Activated naive CD4-positive, alpha-beta T cell (primary cell): ENCODE results near the gene GRM2.
A peak's percentile ranks its signal among the peaks of the same experiment; 100 is the strongest.

Experiments used
- DNase-seq, 4 experiments: peaks; one replicate each; lab custom pipeline; 2025; lab: John Stamatoyannopoulos, UW

The GRM2 gene

DNA sequence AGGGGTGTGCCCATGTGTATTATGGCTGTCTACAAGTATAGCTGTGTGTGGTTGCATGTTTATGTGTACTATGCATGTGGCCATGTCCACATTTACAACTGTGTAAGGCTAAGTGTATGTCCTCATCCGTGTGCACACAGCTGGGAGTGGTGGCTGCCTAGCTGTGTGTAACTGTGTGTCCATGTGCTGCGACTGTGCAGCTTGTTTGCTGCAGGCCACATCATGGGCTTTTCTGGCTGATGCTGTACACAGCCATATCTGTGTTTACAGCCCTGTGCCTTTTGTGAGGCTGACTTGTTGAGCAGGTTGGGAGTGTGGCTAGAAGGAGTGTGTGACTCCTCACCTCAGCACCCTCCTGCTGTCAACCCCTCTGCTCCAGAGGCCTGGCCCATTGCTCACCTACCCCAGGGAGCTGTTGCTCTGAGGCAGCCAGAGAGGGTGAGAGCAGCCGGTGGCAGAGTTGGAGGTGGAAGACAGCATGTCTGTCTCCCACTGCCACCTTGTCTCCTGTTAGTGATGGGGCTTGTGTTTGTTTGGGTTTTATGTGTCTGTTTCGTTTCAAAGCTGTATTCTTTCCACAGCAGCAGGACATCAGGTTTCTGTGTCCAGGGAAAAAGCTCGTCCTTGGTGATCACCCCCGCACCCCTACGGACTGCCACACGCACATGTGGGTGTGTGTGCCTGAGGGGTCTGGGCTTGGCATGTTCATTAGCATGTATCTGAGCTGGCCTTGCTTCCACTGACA lies 1.4 kb upstream of the GRM2 start:
- no peak for DNase-seq

DNA sequence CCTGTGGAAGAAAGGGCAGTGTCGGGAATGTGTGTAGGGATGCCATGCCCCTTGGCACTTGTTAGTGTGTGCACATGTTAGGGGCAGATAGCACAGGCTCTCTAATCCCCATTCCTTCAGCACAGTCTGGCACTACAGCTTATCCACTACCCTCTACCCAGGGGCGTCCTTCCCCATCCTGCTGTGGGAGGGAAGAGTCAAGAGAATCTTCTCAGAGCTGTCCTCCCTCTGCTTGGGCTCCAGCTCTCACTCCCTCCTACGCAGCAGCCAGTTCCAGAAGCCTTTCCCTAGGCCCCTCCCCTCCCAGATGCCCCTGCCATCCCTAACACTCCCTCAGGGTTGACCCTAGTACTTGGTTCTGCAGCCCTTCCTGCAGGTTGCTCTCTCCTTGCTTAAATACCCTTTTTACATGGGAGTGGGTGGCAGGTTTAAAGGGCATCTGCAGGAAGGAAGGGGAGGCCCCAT lies 815 bp upstream of the GRM2 start:
- no peak for DNase-seq

DNA sequence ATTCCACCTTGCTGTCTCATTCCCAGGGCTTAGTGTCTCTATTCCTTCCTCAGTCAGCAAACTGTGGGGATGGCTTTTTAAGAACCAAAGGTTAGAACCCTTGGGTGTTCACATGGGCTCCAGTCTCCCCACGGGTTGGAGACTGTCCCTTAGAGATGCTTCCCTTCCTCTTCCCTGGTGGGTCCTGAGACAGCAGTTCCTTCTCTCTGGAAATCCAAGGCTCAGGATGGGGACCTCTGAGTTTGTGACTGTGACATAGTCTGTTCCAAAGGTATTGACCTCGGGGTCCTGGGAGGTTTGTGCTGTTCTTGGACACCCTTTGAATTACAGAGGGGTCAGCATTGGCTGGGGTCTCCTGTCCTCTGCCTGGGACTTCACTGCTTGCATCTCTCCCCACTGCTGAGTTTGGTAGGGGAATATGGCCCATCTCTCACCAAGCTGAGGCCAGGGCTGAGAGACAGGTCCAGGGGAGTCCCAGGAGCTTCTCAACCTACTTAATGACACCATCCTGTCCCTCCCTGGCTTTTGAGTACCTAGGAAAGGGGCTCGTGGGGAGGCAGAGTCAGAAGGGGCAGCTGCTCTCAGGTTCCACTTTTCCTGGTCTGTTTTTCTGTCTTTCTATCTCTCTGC lies 1.5 kb downstream of the GRM2 start:
- no peak for DNase-seq

DNA sequence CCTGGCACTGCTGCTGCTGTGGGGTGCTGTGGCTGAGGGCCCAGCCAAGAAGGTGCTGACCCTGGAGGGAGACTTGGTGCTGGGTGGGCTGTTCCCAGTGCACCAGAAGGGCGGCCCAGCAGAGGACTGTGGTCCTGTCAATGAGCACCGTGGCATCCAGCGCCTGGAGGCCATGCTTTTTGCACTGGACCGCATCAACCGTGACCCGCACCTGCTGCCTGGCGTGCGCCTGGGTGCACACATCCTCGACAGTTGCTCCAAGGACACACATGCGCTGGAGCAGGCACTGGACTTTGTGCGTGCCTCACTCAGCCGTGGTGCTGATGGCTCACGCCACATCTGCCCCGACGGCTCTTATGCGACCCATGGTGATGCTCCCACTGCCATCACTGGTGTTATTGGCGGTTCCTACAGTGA lies 2.1 kb downstream of the GRM2 start:
- no peak for DNase-seq

DNA sequence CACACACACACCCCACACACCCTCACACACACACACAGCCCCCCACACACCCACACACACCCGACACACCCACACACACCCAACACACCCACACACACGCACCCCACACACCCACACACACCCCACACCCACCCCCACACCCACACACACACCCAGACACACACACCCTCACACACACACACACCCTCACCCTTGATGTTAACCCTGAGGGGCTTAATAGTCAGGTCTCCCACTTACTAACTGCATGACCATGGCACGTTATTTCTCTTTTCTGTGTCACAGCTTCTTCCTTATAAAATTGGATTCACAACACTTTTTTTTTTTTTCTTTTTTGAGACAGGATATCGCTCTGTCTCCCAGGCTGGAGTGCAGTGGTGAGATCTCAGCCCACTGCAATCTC lies 2.8 kb downstream of the GRM2 start:
- DNase-seq, result no peak

DNA sequence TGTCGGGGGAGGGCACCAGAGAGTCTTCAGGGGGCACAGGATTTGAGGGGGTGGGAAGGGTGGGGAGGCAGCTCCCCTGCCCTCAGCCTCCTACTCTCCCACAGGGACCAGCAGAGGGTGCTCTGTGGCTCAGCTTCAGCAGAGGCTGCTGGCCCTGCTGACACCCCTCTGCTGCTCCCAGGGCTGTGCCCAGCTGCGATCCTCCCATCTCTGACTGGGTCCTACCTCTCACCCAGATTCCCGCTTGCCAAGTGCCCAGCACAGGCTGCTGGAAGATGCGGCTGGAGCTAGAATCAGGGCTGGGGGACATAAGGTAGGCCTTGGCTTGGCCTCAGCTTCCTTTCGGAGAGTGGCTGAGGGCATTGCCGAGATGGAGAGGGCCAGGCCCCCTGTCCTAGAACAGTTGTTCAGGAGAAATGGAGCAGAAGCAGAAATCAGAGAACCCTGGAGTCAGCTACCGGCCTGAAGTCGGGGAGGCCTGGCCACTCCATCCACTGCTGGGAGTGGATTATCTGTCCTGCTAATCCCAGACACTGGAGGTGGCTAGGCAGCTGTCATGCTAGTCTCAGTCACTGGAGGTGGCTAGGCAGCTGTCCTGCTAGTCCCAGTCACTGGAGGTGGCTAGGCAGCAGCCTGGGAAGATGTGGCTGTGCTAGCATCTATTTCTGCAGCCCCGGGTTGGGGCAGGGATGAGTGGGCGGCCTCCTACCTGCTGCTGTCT lies 3.9 kb downstream of the GRM2 start:
- no peak for DNase-seq

DNA sequence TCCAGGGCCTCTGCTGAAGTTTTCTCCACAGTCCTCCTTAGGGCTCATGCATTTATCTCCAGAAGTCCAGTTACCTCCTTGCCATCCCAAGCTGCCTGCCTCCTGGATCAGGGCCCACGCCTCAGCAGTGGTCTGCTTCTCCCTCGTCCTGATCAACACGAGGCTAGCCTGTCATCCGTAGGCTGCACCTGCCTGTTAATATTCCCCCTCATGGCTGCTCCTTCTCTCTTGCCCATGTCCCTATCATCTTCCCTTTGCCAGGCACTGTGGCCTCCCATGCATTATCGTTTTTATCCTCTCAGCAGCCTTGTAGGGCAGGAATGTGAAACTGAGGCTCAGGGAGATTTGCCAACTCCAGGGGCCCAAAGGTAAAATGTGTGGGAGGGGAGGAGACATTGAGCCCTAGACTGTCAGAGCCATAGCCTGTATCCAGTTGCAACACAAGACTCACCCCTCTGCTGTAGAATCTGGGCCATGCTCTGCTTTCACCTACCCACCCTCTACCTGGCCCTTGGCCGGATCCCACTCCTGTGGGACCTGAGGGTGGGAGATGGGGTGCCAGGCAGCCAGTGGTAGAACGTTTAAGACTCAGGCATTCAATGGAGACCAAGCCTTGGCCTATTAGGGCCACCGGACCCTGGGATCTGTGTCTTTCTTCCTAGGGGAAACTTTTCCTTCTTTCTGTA lies 4.6 kb downstream of the GRM2 start:
- DNase-seq, result no peak

DNA sequence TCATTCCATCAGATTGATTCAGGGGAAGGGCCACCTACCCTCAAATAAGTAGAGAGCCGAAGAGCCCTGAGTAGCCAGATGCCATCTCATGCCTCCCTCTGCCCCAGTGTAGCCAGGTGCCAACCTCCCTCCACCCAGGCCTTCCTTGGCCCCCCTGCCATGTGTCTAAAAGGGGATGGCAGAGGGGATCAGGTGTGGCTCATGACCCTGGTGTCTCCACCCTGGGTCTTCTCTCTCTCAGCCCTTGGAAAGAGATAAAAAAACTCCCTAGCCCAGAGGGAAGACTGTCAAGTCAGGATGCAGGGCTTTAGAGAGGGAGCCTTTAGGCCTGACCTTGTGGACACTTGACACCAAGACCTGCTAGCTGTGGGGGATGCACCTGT lies 5.2 kb downstream of the GRM2 start:
- DNase-seq, result no peak

DNA sequence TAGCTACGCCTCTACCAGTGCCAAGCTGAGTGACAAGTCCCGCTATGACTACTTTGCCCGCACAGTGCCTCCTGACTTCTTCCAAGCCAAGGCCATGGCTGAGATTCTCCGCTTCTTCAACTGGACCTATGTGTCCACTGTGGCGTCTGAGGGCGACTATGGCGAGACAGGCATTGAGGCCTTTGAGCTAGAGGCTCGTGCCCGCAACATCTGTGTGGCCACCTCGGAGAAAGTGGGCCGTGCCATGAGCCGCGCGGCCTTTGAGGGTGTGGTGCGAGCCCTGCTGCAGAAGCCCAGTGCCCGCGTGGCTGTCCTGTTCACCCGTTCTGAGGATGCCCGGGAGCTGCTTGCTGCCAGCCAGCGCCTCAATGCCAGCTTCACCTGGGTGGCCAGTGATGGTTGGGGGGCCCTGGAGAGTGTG lies 5.7 kb downstream of the GRM2 start:
- no peak for DNase-seq

DNA sequence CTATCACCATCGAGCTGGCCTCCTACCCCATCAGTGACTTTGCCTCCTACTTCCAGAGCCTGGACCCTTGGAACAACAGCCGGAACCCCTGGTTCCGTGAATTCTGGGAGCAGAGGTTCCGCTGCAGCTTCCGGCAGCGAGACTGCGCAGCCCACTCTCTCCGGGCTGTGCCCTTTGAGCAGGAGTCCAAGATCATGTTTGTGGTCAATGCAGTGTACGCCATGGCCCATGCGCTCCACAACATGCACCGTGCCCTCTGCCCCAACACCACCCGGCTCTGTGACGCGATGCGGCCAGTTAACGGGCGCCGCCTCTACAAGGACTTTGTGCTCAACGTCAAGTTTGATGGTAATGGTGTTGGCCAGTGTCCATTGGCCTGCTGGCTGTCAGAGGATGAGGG lies 6.1 kb downstream of the GRM2 start:
- DNase-seq, result no peak

DNA sequence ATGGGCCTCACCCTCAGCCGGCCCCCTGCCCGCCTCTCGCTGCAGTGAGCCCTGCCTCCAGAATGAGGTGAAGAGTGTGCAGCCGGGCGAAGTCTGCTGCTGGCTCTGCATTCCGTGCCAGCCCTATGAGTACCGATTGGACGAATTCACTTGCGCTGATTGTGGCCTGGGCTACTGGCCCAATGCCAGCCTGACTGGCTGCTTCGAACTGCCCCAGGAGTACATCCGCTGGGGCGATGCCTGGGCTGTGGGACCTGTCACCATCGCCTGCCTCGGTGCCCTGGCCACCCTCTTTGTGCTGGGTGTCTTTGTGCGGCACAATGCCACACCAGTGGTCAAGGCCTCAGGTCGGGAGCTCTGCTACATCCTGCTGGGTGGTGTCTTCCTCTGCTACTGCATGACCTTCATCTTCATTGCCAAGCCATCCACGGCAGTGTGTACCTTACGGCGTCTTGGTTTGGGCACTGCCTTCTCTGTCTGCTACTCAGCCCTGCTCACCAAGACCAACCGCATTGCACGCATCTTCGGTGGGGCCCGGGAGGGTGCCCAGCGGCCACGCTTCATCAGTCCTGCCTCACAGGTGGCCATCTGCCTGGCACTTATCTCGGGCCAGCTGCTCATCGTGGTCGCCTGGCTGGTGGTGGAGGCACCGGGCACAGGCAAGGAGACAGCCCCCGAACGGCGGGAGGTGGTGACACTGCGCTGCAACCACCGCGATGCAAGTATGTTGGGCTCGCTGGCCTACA lies 8.5 kb downstream of the GRM2 start:
- no peak for DNase-seq

DNA sequence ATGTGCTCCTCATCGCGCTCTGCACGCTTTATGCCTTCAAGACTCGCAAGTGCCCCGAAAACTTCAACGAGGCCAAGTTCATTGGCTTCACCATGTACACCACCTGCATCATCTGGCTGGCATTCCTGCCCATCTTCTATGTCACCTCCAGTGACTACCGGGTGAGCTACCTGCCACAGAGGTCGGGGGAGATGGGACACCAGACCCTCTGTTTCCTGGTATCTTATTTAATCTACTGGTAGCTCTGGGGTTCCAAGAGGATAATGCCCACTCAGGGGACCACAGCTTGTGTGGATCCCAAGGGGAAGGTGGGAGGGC lies 9.1 kb downstream of the GRM2 start:
- no peak for DNase-seq

DNA sequence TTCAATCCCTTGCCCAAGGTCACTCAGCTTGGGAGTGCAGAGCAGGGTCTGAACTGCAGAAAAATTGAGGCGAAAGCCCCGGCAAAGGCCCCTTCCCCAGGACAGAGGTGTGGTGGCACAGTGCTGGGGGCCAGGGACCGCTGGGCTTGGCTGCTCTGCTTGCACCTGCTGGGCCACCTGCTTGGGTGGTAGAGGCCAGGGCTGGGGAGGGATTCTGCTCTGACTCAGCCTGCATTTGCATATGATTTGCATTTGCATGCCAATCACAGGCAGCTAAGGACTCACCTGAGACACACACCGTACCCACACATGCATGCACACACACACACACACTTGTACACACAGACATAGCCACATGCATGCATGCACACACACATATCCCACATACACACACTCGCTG lies 9.9 kb downstream of the GRM2 start:
- DNase-seq, result no peak

DNA sequence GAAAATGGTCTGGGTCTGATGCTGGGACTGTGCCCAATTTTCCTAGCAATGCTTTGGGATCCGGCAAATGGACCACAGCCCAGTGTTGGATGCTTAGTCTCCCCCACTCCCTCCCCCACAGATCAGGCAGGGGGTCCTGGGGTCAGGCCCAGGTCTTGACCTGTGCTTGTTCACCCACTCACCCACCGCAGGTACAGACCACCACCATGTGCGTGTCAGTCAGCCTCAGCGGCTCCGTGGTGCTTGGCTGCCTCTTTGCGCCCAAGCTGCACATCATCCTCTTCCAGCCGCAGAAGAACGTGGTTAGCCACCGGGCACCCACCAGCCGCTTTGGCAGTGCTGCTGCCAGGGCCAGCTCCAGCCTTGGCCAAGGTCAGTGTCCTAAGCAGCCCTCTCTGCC lies 10.6 kb downstream of the GRM2 start:
- no peak for DNase-seq

DNA sequence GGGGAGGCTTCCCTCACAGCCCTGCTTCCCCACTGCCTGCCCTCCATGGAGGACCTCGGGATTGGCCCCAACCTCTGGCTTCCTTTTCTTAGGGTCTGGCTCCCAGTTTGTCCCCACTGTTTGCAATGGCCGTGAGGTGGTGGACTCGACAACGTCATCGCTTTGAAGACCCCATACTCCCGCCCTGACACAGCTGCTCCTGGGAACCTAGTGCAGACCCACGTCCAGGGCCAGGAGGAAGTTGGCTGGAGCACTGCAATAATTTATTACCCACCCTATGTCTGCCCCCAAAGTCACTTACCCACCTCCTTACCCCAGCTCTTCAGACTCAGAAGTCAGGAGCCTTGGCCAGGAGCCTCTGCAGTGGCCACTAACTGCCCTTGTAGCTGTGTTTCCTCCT lies 11.1 kb downstream of the GRM2 start:
- no peak for DNase-seq

DNA sequence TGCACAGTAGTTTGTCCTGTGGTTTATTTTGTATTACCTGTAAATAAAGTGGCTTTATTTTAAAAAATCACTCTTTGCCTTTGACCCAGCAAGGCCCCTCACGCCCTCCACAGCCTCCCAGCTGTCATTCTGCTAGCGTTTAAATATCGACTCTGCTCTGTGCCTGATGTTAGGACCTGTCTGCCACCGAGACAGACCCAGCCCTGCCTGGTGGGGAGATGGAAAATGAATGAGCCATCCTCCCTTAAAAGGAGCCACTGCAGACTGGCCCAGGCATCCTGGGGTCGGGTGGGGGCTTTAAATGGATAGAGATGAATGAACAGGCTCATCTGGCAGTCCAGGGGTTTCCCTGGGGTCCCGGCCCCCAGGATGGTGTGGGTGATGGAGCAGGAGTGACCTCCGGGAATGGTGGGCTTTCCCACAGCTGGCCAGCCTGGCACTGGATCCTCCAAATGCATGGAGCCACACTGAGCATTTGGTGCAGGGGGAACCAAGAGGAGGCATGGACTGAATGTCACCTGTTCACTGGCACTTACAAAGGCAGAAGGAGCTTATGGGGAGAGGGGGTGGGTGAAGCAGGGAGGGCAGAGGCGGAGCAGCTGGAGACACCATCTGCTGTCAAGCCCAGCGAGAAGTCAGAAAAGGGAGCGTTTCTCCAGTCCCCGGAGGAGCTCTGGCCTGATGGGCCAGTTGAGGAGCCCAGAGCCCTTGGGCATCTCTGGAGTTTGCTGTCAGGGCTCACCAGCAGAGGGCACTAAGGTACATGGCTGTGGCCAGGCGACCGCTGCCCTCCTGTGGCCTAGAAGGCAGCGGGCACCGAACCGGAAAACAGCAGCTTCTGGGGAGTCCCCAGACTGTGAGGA lies 11.9 kb downstream of the GRM2 start:
- peak in 1 of 4 experiments; percentile 11 for DNase-seq

DNA sequence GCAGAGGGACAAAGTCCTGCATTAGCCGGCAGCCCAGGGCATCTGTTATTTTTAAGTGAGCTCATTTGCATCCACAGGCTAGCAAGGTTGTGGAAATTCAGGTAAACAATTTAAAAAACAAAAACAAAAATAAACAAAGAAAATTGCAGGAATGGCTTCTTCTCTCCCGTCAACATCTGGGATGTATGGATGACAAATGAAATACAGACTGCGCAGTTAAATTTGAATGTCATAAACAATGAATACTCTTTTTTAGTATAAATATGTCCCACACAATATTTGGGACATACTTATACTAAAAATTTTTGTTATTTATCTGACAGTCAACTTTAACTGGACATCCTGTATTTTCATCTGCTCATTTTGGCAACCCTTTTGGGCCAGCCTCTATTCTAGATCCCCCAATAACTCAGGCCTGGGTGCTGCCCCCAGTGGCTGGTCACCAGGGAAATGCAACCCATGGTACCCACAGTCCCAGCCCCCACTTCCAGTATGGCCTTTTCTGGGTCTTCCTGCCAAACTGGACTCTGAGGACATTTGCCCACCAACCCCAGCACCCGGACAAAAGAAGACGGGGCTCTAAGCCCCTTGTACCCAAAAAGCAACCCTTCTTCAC lies 12.7 kb downstream of the GRM2 start:
- DNase-seq, result no peak

DNA sequence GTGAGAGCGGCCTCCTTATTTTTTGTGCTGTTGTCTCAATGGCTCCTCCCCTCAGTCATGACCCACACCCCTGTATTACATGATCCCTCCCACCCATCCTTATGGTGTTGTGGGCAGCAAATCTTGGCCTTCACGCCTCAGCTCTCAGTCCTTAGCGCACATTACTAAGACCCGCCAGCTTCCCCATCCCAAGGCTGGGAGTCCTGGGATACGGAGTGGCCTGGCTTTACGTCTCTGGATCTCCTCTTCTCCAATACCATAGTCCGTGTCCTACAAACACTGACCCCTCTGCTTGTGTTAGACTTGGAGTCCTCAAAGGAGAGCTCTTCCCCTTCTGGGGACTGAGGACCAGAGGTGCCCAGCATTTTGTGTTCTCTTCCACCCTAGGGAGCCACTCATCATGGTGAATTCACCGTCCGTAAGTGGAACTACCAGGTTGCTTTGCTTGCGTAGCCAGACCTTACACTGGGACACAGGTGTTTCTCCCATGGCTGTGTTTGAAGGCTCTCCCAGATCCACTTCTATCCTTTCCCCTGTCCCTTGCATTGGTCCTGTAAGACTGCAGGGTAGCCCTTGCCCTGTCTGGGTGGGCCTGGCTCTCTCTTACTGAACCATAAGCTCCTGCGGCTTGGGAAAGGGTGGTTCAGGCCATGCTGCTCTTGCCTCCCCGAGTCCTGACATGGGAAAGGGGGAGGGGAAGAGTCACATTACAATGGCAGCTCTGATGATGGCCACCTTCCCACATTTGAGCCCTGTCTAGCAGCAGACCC lies 13.6 kb downstream of the GRM2 start:
- DNase-seq, result no peak

DNA sequence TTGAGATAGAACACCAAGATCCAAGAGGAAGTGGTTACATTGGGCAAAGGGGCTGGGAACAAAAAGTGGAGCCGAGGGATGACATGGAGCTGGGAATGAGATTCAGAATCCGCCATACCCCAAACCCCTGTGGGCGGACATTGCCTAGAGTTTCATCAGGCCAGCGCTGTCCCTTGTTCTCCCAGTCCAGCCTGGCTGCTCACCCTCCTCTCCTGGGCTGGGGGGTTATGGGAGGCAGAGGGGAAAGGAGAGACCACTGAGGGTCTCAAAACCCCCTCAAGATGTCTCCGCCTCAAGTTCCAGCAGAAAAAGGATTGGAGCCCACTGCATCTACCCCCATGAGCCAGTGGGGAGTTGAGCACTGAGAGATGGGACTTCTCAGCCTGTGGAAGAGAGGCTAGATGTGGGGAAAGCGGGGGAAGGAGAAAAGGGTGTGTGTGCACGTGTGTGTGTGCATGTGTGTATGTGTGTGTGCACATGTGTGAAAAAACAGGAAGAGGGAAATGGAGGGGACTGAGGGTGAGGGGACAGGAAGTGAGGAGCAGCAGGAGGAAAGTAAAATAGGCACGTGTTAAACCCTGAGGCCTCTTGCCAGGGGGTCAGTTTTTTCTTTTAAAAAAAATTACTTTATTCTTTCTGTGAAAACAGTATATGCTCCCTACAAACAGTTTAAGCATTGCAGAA lies 14.3 kb downstream of the GRM2 start:
- DNase-seq, result no peak
